Measurements from ENCODE around the gene GRB10. TPM values are rescaled to one million over a fixed set of nuclear protein-coding genes. Genes with fewer than 3 reads are reported as not detected.
A peak's percentile ranks its signal among the peaks of the same experiment; 100 is the strongest.

The GRB10 gene
- total RNA-seq, 1 donor from 2014 or later, result 33.9 TPM

GRCh38 chr7:50564640-50565558, 217.8 kb downstream of the GRB10 start, which contains the start of gene DDC:
DDC (minus strand) TSS chr7:50565405; CDS start chr7:50544085, 21,320 bp downstream.
- no peak for DNase-seq (ENCODE audit: low spot score)
- H3K36me3 Mint-ChIP-seq, result no peaks in the 10 kb centered on the region
- Histone ChIP-seq H3K9ac (no peak within 1 kb of the TSS), H3K36me3 (no peaks in the 10 kb centered on the region), H4K20me1 (ENCODE audit: low read depth) (no peaks in the 10 kb centered on the region), H3K27ac (no peak within 1 kb of the TSS), H3K4me3 (no peak within 1 kb of the TSS), H3F3A (ENCODE audit: low read depth) (no peaks in the 10 kb centered on the region), H3K27me3 (no peaks in the 10 kb centered on the region), H3K79me2 (ENCODE audit: low read depth) (no peaks in the 10 kb centered on the region), H2AFZ (replicated peaks) (no peak within 1 kb of the TSS), H3K4me2 (no peak within 1 kb of the TSS), H3K4me1 (peaks cover 2% of the 10 kb centered on the region), H3K9me3 (ENCODE audit: low read depth) (no peaks in the 10 kb centered on the region)
- no peak for TF ChIP-seq EZH2phosphoT487 (IDR thresholded peaks at IDR 0.05)
- TF ChIP-seq EZH2 (IDR thresholded peaks at IDR 0.05), result no peak
- TF ChIP-seq CTCF (IDR thresholded peaks at IDR 0.05), result no peak
- peaks cover 3% of the 10 kb centered on the region for H3K27me3 Mint-ChIP-seq (ENCODE audit: insufficient read depth, low read depth)
- H3K27ac Mint-ChIP-seq, result no peak within 1 kb of the TSS
- peaks cover 15% of the 10 kb centered on the region for H3K4me1 Mint-ChIP-seq
- peaks cover 8% of the 10 kb centered on the region for H3K9me3 Mint-ChIP-seq
- H3K4me3 Mint-ChIP-seq, result no peak within 1 kb of the TSS

- Histone ChIP-seq H3K4me2 (no peak overlapping the region), H3K36me3 (no peaks in the 10 kb centered on the region), H2AFZ (replicated peaks) (no peak overlapping the region), H3K9ac (no peak overlapping the region), H3F3A (ENCODE audit: low read depth) (no peaks in the 10 kb centered on the region), H3K4me3 (no peak overlapping the region), H3K4me1 (peaks cover 2% of the 10 kb centered on the region), H3K27me3 (no peaks in the 10 kb centered on the region), H3K9me3 (ENCODE audit: low read depth) (no peaks in the 10 kb centered on the region), H4K20me1 (ENCODE audit: low read depth) (no peaks in the 10 kb centered on the region), H3K79me2 (ENCODE audit: low read depth) (no peaks in the 10 kb centered on the region), H3K27ac (no peak overlapping the region)
- peaks cover 20% of the 10 kb centered on the region for H3K4me1 Mint-ChIP-seq
- H3K9me3 Mint-ChIP-seq, result peaks cover 2% of the 10 kb centered on the region
- TF ChIP-seq EZH2 (IDR thresholded peaks at IDR 0.05), result no peak
- TF ChIP-seq CTCF (IDR thresholded peaks at IDR 0.05), result no peak
- TF ChIP-seq EZH2phosphoT487 (IDR thresholded peaks at IDR 0.05), result no peak
- H3K36me3 Mint-ChIP-seq, result no peaks in the 10 kb centered on the region
- peaks cover 3% of the 10 kb centered on the region for H3K27me3 Mint-ChIP-seq (ENCODE audit: insufficient read depth, low read depth)
- DNase-seq (ENCODE audit: low spot score), result no peak
- H3K27ac Mint-ChIP-seq, result no peak overlapping the region
- no peak overlapping the region for H3K4me3 Mint-ChIP-seq
Observed at GRCh38 chr7:50564171-50564570, 218.5 kb downstream of the GRB10 start.

GRCh38 chr7:50562136-50562535, 220.6 kb downstream of the GRB10 start:
- peaks cover 2% of the 10 kb centered on the region for H3F3A ChIP-seq (ENCODE audit: low read depth)
- peaks cover 5% of the 10 kb centered on the region for H3K9me3 Mint-ChIP-seq
- no peak overlapping the region for H3K4me3 ChIP-seq
- no peak overlapping the region for H3K4me3 Mint-ChIP-seq
- TF ChIP-seq EZH2phosphoT487 (IDR thresholded peaks at IDR 0.05), result no peak
- TF ChIP-seq CTCF (IDR thresholded peaks at IDR 0.05), result peak; percentile 16
- no peak for TF ChIP-seq EZH2 (IDR thresholded peaks at IDR 0.05)
- peaks cover 38% of the 10 kb centered on the region for H3K4me1 Mint-ChIP-seq
- H3K36me3 ChIP-seq, result no peaks in the 10 kb centered on the region
- H3K4me2 ChIP-seq, result no peak overlapping the region
- H3K27ac ChIP-seq, result no peak overlapping the region
- H3K27me3 Mint-ChIP-seq (ENCODE audit: insufficient read depth, low read depth), result peaks cover 3% of the 10 kb centered on the region
- H3K36me3 Mint-ChIP-seq, result no peaks in the 10 kb centered on the region
- no peaks in the 10 kb centered on the region for H3K9me3 ChIP-seq (ENCODE audit: low read depth)
- no peak overlapping the region for H3K27ac Mint-ChIP-seq
- DNase-seq (ENCODE audit: low spot score), result peak; percentile 51
- H3K79me2 ChIP-seq (ENCODE audit: low read depth), result no peaks in the 10 kb centered on the region
- peak overlapping the region; percentile 17 for H2AFZ ChIP-seq (replicated peaks)
- H3K27me3 ChIP-seq, result no peaks in the 10 kb centered on the region
- H3K9ac ChIP-seq, result no peak overlapping the region
- peaks cover 6% of the 10 kb centered on the region for H3K4me1 ChIP-seq
- no peaks in the 10 kb centered on the region for H4K20me1 ChIP-seq (ENCODE audit: low read depth)

All from neural progenitor cell (in vitro differentiated cells).